HEK293 (cell line): ENCODE results near the gene MIB2.
A peak's percentile ranks its signal among the peaks of the same experiment; 100 is the strongest.

Source experiments
- CTCF ChIA-PET: fragments of 350-600 bp; formaldehyde crosslinking; extraction: SDS; loops from one replicate; lab custom pipeline; 2021; ENCODE audit warnings: antibody characterized with exemption; lab: Yijun Ruan, JAX
- POLR2A ChIA-PET: fragments of 300-600 bp; formaldehyde crosslinking; extraction: SDS; loops from one replicate; lab custom pipeline; 2020; ENCODE audit warnings: antibody characterized with exemption, inconsistent platforms; lab: Yijun Ruan, JAX
- H3K27ac ChIP-seq: fragments of 200-500 bp; sonication (Bioruptor generic); 2 replicates; pipeline ENCODE4 v1.5.1; 2014; ENCODE audit warnings: low read depth, low read length, control low read depth, inconsistent platforms; ENCODE audit errors: extremely low read depth
- H3K36me3 ChIP-seq, 2 experiments: fragments of 200-500 bp in 1 of 2; sonication (Bioruptor generic) in 1 of 2; 1 replicate in 1 of 2; 2 replicates in 1 of 2; pipeline ENCODE4 v1.5.1; 2014 to 2017; ENCODE audit warnings: inconsistent platforms in 2 of 2, low read length in 2 of 2; ENCODE audit not compliant: control insufficient read depth in 2 of 2, insufficient read depth in 1 of 2
- H3K4me1 ChIP-seq: fragments of 200-500 bp; sonication (Bioruptor generic); 2 replicates; pipeline ENCODE4 v1.5.1; 2014; ENCODE audit warnings: mild to moderate bottlenecking, low read length, inconsistent platforms; ENCODE audit not compliant: control insufficient read depth, insufficient read depth
- H3K4me3 ChIP-seq: 2 replicates; pipeline ENCODE4 v1.5.1; 2011; ENCODE audit warnings: low read depth, mild to moderate bottlenecking, control low read depth, low read length, moderate library complexity
- H3K9me3 ChIP-seq: fragments of 200-500 bp; sonication (Bioruptor generic); 2 replicates; pipeline ENCODE4 v1.5.1; 2014; ENCODE audit warnings: low read depth, low read length, inconsistent platforms; ENCODE audit not compliant: control insufficient read depth, insufficient read depth
- MYNN ChIP-seq: fragments of 450-650 bp; formaldehyde crosslinking; IDR thresholded peaks from 2 replicates; pipeline ENCODE4 v1.5.1; 2016; ENCODE audit warnings: missing biosample characterization, missing genetic modification characterization, borderline replicate concordance
- PBX3 ChIP-seq: sonication (generic); formaldehyde crosslinking; IDR thresholded peaks from 2 replicates; pipeline ENCODE4 v1.8.1; 2022; ENCODE audit warnings: mild to moderate bottlenecking, moderate library complexity, missing genetic modification reagents
- PRDM6 ChIP-seq: fragments of 450-650 bp; formaldehyde crosslinking; IDR thresholded peaks from 2 replicates; pipeline ENCODE4 v1.5.1; 2017; ENCODE audit warnings: missing biosample characterization, missing genetic modification characterization
- SETDB1 ChIP-seq: IDR thresholded peaks from one replicate; pipeline ENCODE4 v1.6.1; 2017; ENCODE audit warnings: mild to moderate bottlenecking, low read length, moderate library complexity, mixed read lengths; ENCODE audit not compliant: insufficient read length
- ZBTB48 ChIP-seq: fragments of 450-650 bp; formaldehyde crosslinking; IDR thresholded peaks from 2 replicates; pipeline ENCODE4 v1.5.1; 2016; ENCODE audit warnings: missing biosample characterization, missing genetic modification characterization
- ZNF121 ChIP-seq: fragments of 450-650 bp; formaldehyde crosslinking; IDR thresholded peaks from 2 replicates; pipeline ENCODE4 v1.5.1; 2016; ENCODE audit warnings: missing biosample characterization, missing genetic modification characterization
- ZNF148 ChIP-seq: fragments of 450-650 bp; formaldehyde crosslinking; IDR thresholded peaks from 2 replicates; pipeline ENCODE4 v1.5.0; 2017; ENCODE audit warnings: missing biosample characterization, missing genetic modification characterization, borderline replicate concordance
- ZNF155 ChIP-seq: fragments of 450-650 bp; formaldehyde crosslinking; IDR thresholded peaks from 2 replicates; pipeline ENCODE4 v1.5.1; 2016; ENCODE audit warnings: missing biosample characterization, missing genetic modification characterization
- ZNF248 ChIP-seq: fragments of 450-650 bp; formaldehyde crosslinking; IDR thresholded peaks from 2 replicates; pipeline ENCODE4 v1.5.1; 2017; ENCODE audit warnings: missing biosample characterization, missing genetic modification characterization
- ZNF280D ChIP-seq: fragments of 450-650 bp; formaldehyde crosslinking; IDR thresholded peaks from 2 replicates; pipeline ENCODE4 v1.5.1; 2016; ENCODE audit warnings: missing biosample characterization, missing genetic modification characterization
- ZNF350 ChIP-seq: fragments of 450-650 bp; formaldehyde crosslinking; IDR thresholded peaks from 2 replicates; pipeline ENCODE4 v1.5.0; 2017; ENCODE audit warnings: missing biosample characterization, mild to moderate bottlenecking, missing genetic modification characterization
- ZNF354C ChIP-seq: fragments of 450-650 bp; formaldehyde crosslinking; IDR thresholded peaks from 2 replicates; pipeline ENCODE4 v1.5.1; 2016; ENCODE audit warnings: missing biosample characterization, missing genetic modification characterization, low read depth, borderline replicate concordance
- ZNF366 ChIP-seq: fragments of 450-650 bp; formaldehyde crosslinking; conservative IDR thresholded peaks from 2 replicates; pipeline ENCODE4 v1.5.1; 2016; ENCODE audit warnings: missing biosample characterization, missing genetic modification characterization
- ZNF423 ChIP-seq: fragments of 450-650 bp; formaldehyde crosslinking; IDR thresholded peaks from 2 replicates; pipeline ENCODE4 v1.5.1; 2016; ENCODE audit warnings: missing biosample characterization, missing genetic modification characterization
- ZNF488 ChIP-seq: fragments of 450-650 bp; formaldehyde crosslinking; IDR thresholded peaks from 2 replicates; pipeline ENCODE4 v1.5.1; 2016; ENCODE audit warnings: missing biosample characterization, missing genetic modification characterization
- ZNF513 ChIP-seq: fragments of 450-650 bp; IDR thresholded peaks from 2 replicates; pipeline ENCODE4 v1.5.1; 2018; ENCODE audit warnings: missing biosample characterization, missing genetic modification characterization
- ZNF549 ChIP-seq: fragments of 450-650 bp; IDR thresholded peaks from 2 replicates; pipeline ENCODE4 v1.5.1; 2018; ENCODE audit warnings: missing biosample characterization, missing genetic modification characterization, mild to moderate bottlenecking, inconsistent platforms, moderate library complexity
- ZNF585B ChIP-seq: fragments of 450-650 bp; formaldehyde crosslinking; IDR thresholded peaks from 2 replicates; pipeline ENCODE4 v1.5.1; 2016; ENCODE audit warnings: missing biosample characterization, missing genetic modification characterization
- ZNF600 ChIP-seq: fragments of 450-650 bp; formaldehyde crosslinking; IDR thresholded peaks from 2 replicates; pipeline ENCODE4 v1.5.1; 2016; ENCODE audit warnings: missing biosample characterization, missing genetic modification characterization
- ZNF621 ChIP-seq: fragments of 450-650 bp; formaldehyde crosslinking; IDR thresholded peaks from 2 replicates; pipeline ENCODE4 v1.5.1; 2017; ENCODE audit warnings: missing biosample characterization, missing genetic modification characterization
- ZNF664 ChIP-seq: fragments of 450-650 bp; formaldehyde crosslinking; IDR thresholded peaks from 2 replicates; pipeline ENCODE4 v1.5.1; 2016; ENCODE audit warnings: missing biosample characterization, missing genetic modification characterization
- ZNF707 ChIP-seq: fragments of 450-650 bp; formaldehyde crosslinking; IDR thresholded peaks from 2 replicates; pipeline ENCODE4 v1.5.1; 2016; ENCODE audit warnings: missing biosample characterization, missing genetic modification characterization
- ZNF843 ChIP-seq: fragments of 450-650 bp; formaldehyde crosslinking; IDR thresholded peaks from 2 replicates; pipeline ENCODE4 v1.5.1; 2016; ENCODE audit warnings: missing biosample characterization, missing genetic modification characterization

The MIB2 gene

GRCh38 chr1:1670866-1671265, 55.6 kb downstream of the MIB2 start:
- TF ChIP-seq ZNF148 (tag by site-specific recombination) = no peak
- TF ChIP-seq ZNF664 (tag by site-specific recombination) = no peak
- 0 out of 2 replicates have a peak, but pooled peaks have one; percentile 10 for TF ChIP-seq ZNF600 (tag by site-specific recombination)
- TF ChIP-seq ZNF366 (tag by site-specific recombination) = no peak
- no peak for TF ChIP-seq ZNF350 (tag by site-specific recombination)
- no peak for TF ChIP-seq ZNF121 (tag by site-specific recombination)
- ChIA-PET CTCF (interaction anchor here (0.6 kb wide), 1 partner anchor 88 kb away, joined by 3 read pairs; no protein-coding TSS in a partner anchor), POLR2A (no interaction called here)
- no peak overlapping the region for H3K4me3 ChIP-seq
- H3K27ac ChIP-seq = no peak overlapping the region
- no peaks in the 10 kb centered on the region for H3K9me3 ChIP-seq
- H3K4me1 ChIP-seq = no peaks in the 10 kb centered on the region
- peaks cover 6 to 56% of the 10 kb centered on the region in 2 experiments for H3K36me3 ChIP-seq

GRCh38 chr1:1671365-1672119, 56.2 kb downstream of the MIB2 start:
- CTCF ChIA-PET = no interaction called here

More at GRCh38 chr1:1671365-1672119, 56.2 kb downstream of the MIB2 start:
- Histone ChIP-seq H3K27ac (no peak overlapping the region), H3K9me3 (no peaks in the 10 kb centered on the region), H3K4me1 (no peaks in the 10 kb centered on the region), H3K36me3 (peaks cover 6 to 50% of the 10 kb centered on the region in 2 experiments), H3K4me3 (no peak overlapping the region)
- TF ChIP-seq ZNF488 (no peak), MYNN (tag by site-specific recombination) (no peak), ZNF707 (no peak), PBX3 (CRISPR knock-in tag) (no peak), ZNF549 (tag by site-specific recombination) (no peak), ZNF513 (tag by site-specific recombination) (no peak), ZBTB48 (tag by site-specific recombination) (no peak), ZNF423 (tag by site-specific recombination) (no peak), ZNF280D (tag by site-specific recombination) (no peak), ZNF585B (tag by site-specific recombination) (no peak), ZNF155 (tag by site-specific recombination) (no peak), PRDM6 (tag by site-specific recombination) (no peak), ZNF621 (no peak), ZNF843 (tag by site-specific recombination) (no peak), ZNF354C (tag by site-specific recombination) (no peak), ZNF248 (tag by site-specific recombination) (no peak), SETDB1 (no peak)
- POLR2A ChIA-PET = no interaction called here
